A673 (cell line): ENCODE results near the gene PRDM16. TPM values are rescaled to one million over a fixed set of nuclear protein-coding genes. Genes with fewer than 3 reads are reported as not detected.

ENCODE experiments used
- BruUV-seq: library from RNA; stranded (reverse); fragments of 400-500 nt; replicated peaks from 2 replicates; lab custom pipeline; 2021; lab: Mats Ljungman, UMichigan
- CTCF ChIA-PET: fragments of 300-600 bp; sonication (Branson Sonifier 250); formaldehyde crosslinking; loops from one replicate; lab custom pipeline; 2022; ENCODE audit warnings: antibody characterized with exemption; lab: Charles Lee
- POLR2A ChIA-PET: fragments of 300-600 bp; sonication (Branson Sonifier 250); formaldehyde crosslinking; loops from one replicate; lab custom pipeline; 2022; ENCODE audit warnings: antibody characterized with exemption; ENCODE audit not compliant: low non-redundant PET; lab: Charles Lee
- DNase-seq: peaks from one replicate; pipeline ENCODE4 v3.0.0-alpha.2; 2015; ENCODE audit warnings: low spot score
- H3K27ac ChIP-seq: fragments of 200-600 bp; sonication (generic); 2 replicates; pipeline ENCODE4 v1.5.1; 2016; ENCODE audit warnings: mixed run types, low read depth, mild to moderate bottlenecking, mixed read lengths, antibody characterized with exemption, low read length; ENCODE audit not compliant: poor library complexity, severe bottlenecking
- H3K27me3 ChIP-seq: fragments of 200-600 bp; sonication (generic); replicated peaks from 2 replicates; pipeline ENCODE4 v1.6.1; 2017; ENCODE audit warnings: mixed run types, low read depth, mild to moderate bottlenecking, mixed read lengths, antibody characterized with exemption, low read length; ENCODE audit not compliant: insufficient read depth, poor library complexity
- H3K36me3 ChIP-seq: fragments of 200-600 bp; sonication (generic); 2 replicates; pipeline ENCODE4 v1.6.1; 2016; ENCODE audit warnings: mixed run types, mild to moderate bottlenecking, mixed read lengths, antibody characterized with exemption, low read length; ENCODE audit not compliant: insufficient read depth, poor library complexity, severe bottlenecking
- H3K4me1 ChIP-seq: fragments of 200-600 bp; sonication (generic); 2 replicates; pipeline ENCODE4 v1.6.1; 2017; ENCODE audit warnings: mixed run types, mild to moderate bottlenecking, mixed read lengths, antibody characterized with exemption, low read length; ENCODE audit not compliant: insufficient read depth, poor library complexity, severe bottlenecking
- H3K4me3 ChIP-seq: fragments of 200-600 bp; sonication (generic); 2 replicates; pipeline ENCODE4 v1.5.1; 2016; ENCODE audit warnings: low read depth, mixed run types, mild to moderate bottlenecking, mixed read lengths, low read length; ENCODE audit not compliant: poor library complexity, severe bottlenecking
- H3K9me3 ChIP-seq: fragments of 200-600 bp; sonication (generic); 2 replicates; pipeline ENCODE4 v1.6.1; 2016; ENCODE audit warnings: mixed run types, low read depth, mild to moderate bottlenecking, mixed read lengths, antibody characterized with exemption, low read length; ENCODE audit not compliant: poor library complexity, severe bottlenecking
- EZH2 ChIP-seq: fragments of 200-600 bp; sonication (generic); IDR thresholded peaks from 2 replicates; pipeline ENCODE4 v1.6.1; 2017; ENCODE audit warnings: borderline replicate concordance, low read depth, mild to moderate bottlenecking, mixed read lengths, antibody characterized with exemption, low read length; ENCODE audit not compliant: poor library complexity, severe bottlenecking
- intact Hi-C: fragments of 100-400 bp; cut with micrococcal nuclease; formaldehyde crosslinking; loops from one replicate; pipeline ENCODE4 v1.10.0; 2022; ENCODE audit not compliant: unreplicated experiment
- total RNA-seq: library from RNA; stranded (reverse); gene quantifications from 2 replicates; pipeline ENCODE4 v1.2.3, GENCODE V29; 2021
- TF ChIP-seq, protein P1 (sequence below): fragments of 300-800, 200-600 bp; sonication (generic); conservative IDR thresholded peaks from 2 replicates; pipeline ENCODE4 v1.5.1; 2017; ENCODE audit warnings: low read depth, mild to moderate bottlenecking, antibody characterized with exemption, low read length, moderate library complexity, mixed read lengths

The PRDM16 gene
- total RNA-seq, 1 experiment from 2014 or later = 0.49 TPM

DNA sequence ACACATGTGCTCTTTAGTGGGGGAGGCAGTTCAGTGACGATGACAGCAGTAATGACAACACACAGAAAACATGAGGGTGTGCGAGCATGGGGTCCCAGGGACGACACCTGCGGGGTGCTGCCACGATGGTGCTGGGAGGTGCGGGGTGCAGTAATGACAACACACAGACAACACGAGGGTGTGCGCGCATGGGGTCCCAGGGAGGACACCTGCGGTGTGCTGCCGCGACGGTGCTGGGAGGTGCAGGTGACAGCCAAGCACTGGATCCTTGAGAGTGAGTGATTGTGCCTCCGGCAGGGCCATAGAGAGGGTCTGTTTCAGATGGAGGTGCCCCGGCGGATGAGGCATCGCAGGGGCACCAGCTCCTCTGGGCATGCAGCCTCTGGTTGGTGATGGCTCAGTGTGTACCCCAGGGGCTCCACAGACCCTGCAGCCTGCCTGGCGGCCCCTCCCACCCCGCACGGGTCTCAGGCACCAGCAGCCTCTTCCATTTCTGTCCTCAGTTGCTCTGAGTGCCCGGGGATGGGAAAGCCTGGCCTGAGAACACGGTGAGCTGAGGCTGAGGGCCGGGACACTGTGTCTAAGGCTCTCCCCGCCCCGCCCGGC is 193.8 kb downstream of the PRDM16 start:
- no TSS peak for BruUV-seq
- TF ChIP-seq EZH2 = no peak
- TF ChIP-seq, protein P1, sequence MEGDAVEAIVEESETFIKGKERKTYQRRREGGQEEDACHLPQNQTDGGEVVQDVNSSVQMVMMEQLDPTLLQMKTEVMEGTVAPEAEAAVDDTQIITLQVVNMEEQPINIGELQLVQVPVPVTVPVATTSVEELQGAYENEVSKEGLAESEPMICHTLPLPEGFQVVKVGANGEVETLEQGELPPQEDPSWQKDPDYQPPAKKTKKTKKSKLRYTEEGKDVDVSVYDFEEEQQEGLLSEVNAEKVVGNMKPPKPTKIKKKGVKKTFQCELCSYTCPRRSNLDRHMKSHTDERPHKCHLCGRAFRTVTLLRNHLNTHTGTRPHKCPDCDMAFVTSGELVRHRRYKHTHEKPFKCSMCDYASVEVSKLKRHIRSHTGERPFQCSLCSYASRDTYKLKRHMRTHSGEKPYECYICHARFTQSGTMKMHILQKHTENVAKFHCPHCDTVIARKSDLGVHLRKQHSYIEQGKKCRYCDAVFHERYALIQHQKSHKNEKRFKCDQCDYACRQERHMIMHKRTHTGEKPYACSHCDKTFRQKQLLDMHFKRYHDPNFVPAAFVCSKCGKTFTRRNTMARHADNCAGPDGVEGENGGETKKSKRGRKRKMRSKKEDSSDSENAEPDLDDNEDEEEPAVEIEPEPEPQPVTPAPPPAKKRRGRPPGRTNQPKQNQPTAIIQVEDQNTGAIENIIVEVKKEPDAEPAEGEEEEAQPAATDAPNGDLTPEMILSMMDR = no peak
- H3K36me3 ChIP-seq = no peaks in the 10 kb centered on the region
- H3K27me3 ChIP-seq = peaks cover 5% of the 10 kb centered on the region
- CTCF ChIA-PET = no interaction called here
- DNase-seq = no peak
- H3K4me1 ChIP-seq = no peaks in the 10 kb centered on the region
- no peaks in the 10 kb centered on the region for H3K9me3 ChIP-seq
- no peak overlapping the region for H3K4me3 ChIP-seq
- POLR2A ChIA-PET = no interaction called here
- H3K27ac ChIP-seq = no peak overlapping the region
- intact Hi-C loops = no loop called here

GRCh38 chr1:3263790-3264189 is 194.8 kb downstream of the PRDM16 start:
- TF ChIP-seq EZH2 = no peak
- TF ChIP-seq, protein P1 = no peak
- H3K9me3 ChIP-seq = no peaks in the 10 kb centered on the region
- no peak overlapping the region for H3K4me3 ChIP-seq
- ChIA-PET POLR2A (no interaction called here), CTCF (no interaction called here)
- DNase-seq = no peak
- H3K4me1 ChIP-seq = no peaks in the 10 kb centered on the region
- no peak overlapping the region for H3K27ac ChIP-seq
- H3K36me3 ChIP-seq = no peaks in the 10 kb centered on the region
- peaks cover 5% of the 10 kb centered on the region for H3K27me3 ChIP-seq
- intact Hi-C loops = no loop called here
- BruUV-seq = no TSS peak

GRCh38 chr1:3264456-3264855 is 195.5 kb downstream of the PRDM16 start:
- H3K36me3 ChIP-seq = no peaks in the 10 kb centered on the region
- ChIA-PET CTCF (no interaction called here), POLR2A (no interaction called here)
- H3K4me3 ChIP-seq = no peak overlapping the region
- BruUV-seq = no TSS peak
- H3K27ac ChIP-seq = no peak overlapping the region
- peaks cover 8% of the 10 kb centered on the region for H3K27me3 ChIP-seq
- no peaks in the 10 kb centered on the region for H3K9me3 ChIP-seq
- TF ChIP-seq EZH2 = no peak
- TF ChIP-seq, protein P1 = no peak
- no peaks in the 10 kb centered on the region for H3K4me1 ChIP-seq
- DNase-seq = no peak
- intact Hi-C loops = no loop called here
